ENCODE data around the gene PIK3R6. TPM values are rescaled to one million over a fixed set of nuclear protein-coding genes. Genes with fewer than 3 reads are reported as not detected.

Gene PIK3R6
- polyA plus RNA-seq, 1 donor (not counting 4 experiments of a cell fraction or from before 2014, with no cell fraction given), result 0.03 TPM

DNA sequence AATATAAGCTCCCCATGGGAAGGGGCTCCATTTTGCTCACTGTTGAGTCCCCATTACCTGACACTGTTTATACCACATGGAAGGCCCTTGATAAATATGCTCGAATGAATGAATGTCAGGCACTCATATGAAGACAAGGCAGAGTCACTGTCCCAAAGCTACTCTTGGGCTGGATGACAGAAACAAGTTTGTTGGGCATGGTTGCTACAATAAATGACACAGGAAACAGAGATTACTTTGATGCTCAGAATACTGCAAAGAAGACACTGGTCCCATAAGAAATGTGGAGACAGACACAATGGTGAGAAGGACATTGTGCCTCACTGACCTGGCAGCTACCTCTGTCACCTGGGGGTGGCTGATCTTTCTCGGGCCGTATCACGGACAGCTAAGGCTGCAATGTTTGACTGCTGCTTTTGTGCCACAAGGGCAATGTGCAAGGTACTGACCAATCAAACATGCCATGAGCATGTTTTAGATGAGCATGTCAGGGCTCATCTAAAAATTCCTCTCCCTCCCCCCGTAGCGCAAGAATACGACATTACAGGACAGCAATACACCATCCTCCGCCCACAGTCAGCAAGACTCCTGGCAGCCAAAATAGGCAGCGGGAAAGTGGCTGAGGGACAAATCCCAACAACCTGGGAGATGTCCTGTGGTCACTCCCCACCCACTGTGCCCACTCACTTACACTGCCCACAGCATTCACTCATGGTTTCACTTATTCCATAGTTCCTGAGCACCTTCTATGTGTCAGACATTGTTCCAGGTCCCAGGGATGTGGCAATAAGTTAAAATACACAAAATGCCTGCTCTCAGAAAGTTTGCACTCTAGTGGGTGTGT lies 5.0 kb downstream of the PIK3R6 start:
- DNase-seq (ENCODE audit: low read depth, low spot score), result no peak
- TF ChIP-seq EZH2 (IDR thresholded peaks at IDR 0.05; ENCODE audit: low read length), result no peak
- TF ChIP-seq, protein P1, sequence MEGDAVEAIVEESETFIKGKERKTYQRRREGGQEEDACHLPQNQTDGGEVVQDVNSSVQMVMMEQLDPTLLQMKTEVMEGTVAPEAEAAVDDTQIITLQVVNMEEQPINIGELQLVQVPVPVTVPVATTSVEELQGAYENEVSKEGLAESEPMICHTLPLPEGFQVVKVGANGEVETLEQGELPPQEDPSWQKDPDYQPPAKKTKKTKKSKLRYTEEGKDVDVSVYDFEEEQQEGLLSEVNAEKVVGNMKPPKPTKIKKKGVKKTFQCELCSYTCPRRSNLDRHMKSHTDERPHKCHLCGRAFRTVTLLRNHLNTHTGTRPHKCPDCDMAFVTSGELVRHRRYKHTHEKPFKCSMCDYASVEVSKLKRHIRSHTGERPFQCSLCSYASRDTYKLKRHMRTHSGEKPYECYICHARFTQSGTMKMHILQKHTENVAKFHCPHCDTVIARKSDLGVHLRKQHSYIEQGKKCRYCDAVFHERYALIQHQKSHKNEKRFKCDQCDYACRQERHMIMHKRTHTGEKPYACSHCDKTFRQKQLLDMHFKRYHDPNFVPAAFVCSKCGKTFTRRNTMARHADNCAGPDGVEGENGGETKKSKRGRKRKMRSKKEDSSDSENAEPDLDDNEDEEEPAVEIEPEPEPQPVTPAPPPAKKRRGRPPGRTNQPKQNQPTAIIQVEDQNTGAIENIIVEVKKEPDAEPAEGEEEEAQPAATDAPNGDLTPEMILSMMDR (optimal IDR thresholded peaks at IDR 0.05 in 1 of 3, IDR thresholded peaks at IDR 0.05 in 1 of 3, conservative IDR thresholded peaks at IDR 0.05 in 1 of 3; ENCODE audit: extremely low read depth in 1 of 3, insufficient read depth in 2 of 3, low read length in 3 of 3), result no peak
- no peaks in the 10 kb centered on the region for H3K79me2 ChIP-seq (ENCODE audit: control insufficient read depth, insufficient read depth, low read length)
- peak; percentile 90 for FAIRE-seq
- H4K20me1 ChIP-seq (ENCODE audit: control insufficient read depth, extremely low read depth, insufficient read depth, low read length), result no peaks in the 10 kb centered on the region
- no peaks in the 10 kb centered on the region for H3K9me3 ChIP-seq (ENCODE audit: control insufficient read depth, low read depth, low read length)
- no peaks in the 10 kb centered on the region for H3K27me3 ChIP-seq (ENCODE audit: control insufficient read depth, extremely low read depth, insufficient read depth, low read length)
- no peak overlapping the region for H3K27ac ChIP-seq (ENCODE audit: control insufficient read depth, insufficient read depth, low read length)
- dilution Hi-C loops (cut with MboI; ENCODE audit: extremely low pct_ligation_motif_present, low sequenced_read_pairs), result no loop called here
- H3K36me3 ChIP-seq (ENCODE audit: control insufficient read depth in 2 of 2, extremely low read depth in 1 of 2, insufficient read depth in 2 of 2, low read length in 2 of 2), result no peaks in the 10 kb centered on the region
- no peaks in the 10 kb centered on the region for H3K9me1 ChIP-seq (ENCODE audit: control insufficient read depth, extremely low read depth, insufficient read depth, low read length)
- no peak overlapping the region for H3K4me3 ChIP-seq (ENCODE audit: control insufficient read depth in 2 of 3, extremely low read depth in 1 of 3, insufficient read depth in 2 of 3, low read depth in 1 of 3, low read length in 3 of 3)
- H3K4me1 ChIP-seq (ENCODE audit: control insufficient read depth, extremely low read depth, insufficient read depth, low read length), result peaks cover 24% of the 10 kb centered on the region
- H3K4me2 ChIP-seq (ENCODE audit: control insufficient read depth, extremely low read depth, insufficient read depth, low read depth, low read length), result peak overlapping the region; percentile 46
- peak overlapping the region; percentile 87 for H2AFZ ChIP-seq (ENCODE audit: control insufficient read depth, low read length)
- H3K9ac ChIP-seq (ENCODE audit: control insufficient read depth, extremely low read depth, insufficient read depth, low read length), result no peak overlapping the region

- Histone ChIP-seq H3K27me3 (ENCODE audit: control insufficient read depth, extremely low read depth, insufficient read depth, low read length) (no peaks in the 10 kb centered on the region), H3K9me3 (ENCODE audit: control insufficient read depth, low read depth, low read length) (no peaks in the 10 kb centered on the region), H4K20me1 (ENCODE audit: control insufficient read depth, extremely low read depth, insufficient read depth, low read length) (no peaks in the 10 kb centered on the region), H3K4me2 (ENCODE audit: control insufficient read depth, extremely low read depth, insufficient read depth, low read depth, low read length) (no peak overlapping the region), H3K4me1 (ENCODE audit: control insufficient read depth, extremely low read depth, insufficient read depth, low read length) (peaks cover 24% of the 10 kb centered on the region), H3K9me1 (ENCODE audit: control insufficient read depth, extremely low read depth, insufficient read depth, low read length) (no peaks in the 10 kb centered on the region), H3K36me3 (ENCODE audit: control insufficient read depth in 2 of 2, extremely low read depth in 1 of 2, insufficient read depth in 2 of 2, low read length in 2 of 2) (no peaks in the 10 kb centered on the region), H3K4me3 (ENCODE audit: control insufficient read depth in 2 of 3, extremely low read depth in 1 of 3, insufficient read depth in 2 of 3, low read depth in 1 of 3, low read length in 3 of 3) (no peak overlapping the region), H3K9ac (ENCODE audit: control insufficient read depth, extremely low read depth, insufficient read depth, low read length) (no peak overlapping the region), H3K27ac (ENCODE audit: control insufficient read depth, insufficient read depth, low read length) (no peak overlapping the region), H2AFZ (ENCODE audit: control insufficient read depth, low read length) (no peak overlapping the region), H3K79me2 (ENCODE audit: control insufficient read depth, insufficient read depth, low read length) (no peaks in the 10 kb centered on the region)
- dilution Hi-C loops (cut with MboI; ENCODE audit: extremely low pct_ligation_motif_present, low sequenced_read_pairs), result no loop called here
- FAIRE-seq, result no peak
- DNase-seq (ENCODE audit: low read depth, low spot score), result no peak
- TF ChIP-seq, protein P1 (optimal IDR thresholded peaks at IDR 0.05 in 1 of 3, IDR thresholded peaks at IDR 0.05 in 1 of 3, conservative IDR thresholded peaks at IDR 0.05 in 1 of 3; ENCODE audit: extremely low read depth in 1 of 3, insufficient read depth in 2 of 3, low read length in 3 of 3), result no peak
- no peak for TF ChIP-seq EZH2 (IDR thresholded peaks at IDR 0.05; ENCODE audit: low read length)
Measured at GRCh38 chr17:8861495-8862181, 5.8 kb downstream of the PIK3R6 start.
